ENCODE data around the gene ACTR3. TPM values are rescaled to one million over a fixed set of nuclear protein-coding genes. Genes with fewer than 3 reads are reported as not detected.

ACTR3 gene
- total RNA-seq, 1 donor from 2014 or later = 495 TPM

DNA sequence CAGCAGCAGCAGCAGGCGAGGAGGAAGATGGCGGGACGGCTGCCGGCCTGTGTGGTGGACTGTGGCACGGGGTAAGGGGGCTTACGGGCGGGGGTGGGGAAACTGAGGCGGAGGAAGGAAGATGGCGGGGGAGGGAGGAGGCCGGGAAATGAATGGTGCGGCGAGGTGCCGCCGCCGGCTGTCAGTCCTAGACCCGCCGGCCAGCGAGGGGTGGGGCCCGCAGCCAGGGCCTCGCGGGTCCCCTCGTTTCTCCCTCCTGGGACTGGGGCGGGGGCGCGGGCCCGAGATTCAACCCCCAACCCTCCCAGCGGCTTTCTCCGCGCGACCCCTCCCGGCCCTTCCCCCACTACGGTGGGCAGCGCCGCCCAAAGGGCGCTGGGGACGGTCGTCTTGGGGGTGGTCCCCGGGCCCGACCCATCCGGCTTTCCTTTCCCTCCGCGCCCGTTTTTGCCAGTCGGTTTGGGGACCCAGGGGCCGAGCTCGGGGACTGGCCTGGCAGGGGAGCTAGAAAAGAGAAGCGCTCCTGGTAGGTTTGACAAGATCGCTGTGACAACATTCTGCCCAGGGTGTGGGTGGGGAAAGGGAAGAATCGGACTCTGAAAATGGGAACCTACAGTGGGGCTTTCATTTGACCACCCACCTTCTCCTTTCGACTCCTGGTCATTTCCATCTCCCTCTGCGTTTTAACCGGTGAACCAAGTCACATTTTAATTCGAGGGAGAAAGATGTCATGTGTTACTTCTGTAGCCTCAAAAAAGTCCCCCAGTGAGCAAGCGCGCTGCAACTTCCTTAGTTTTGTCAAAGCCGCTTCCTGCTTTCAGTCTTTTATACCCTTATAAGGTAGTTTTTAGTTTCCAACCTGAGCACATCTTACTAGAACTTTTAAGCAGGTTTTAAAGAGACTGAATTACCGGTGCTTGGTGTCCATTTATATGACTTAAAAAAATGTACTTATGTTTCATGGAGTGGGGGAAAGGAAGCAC is 655 bp downstream of the ACTR3 start:
- H3K27ac Mint-ChIP-seq (ENCODE audit: unreplicated experiment) = peak overlapping the region; percentile 88
- peaks cover 37% of the 10 kb centered on the region for H4K20me1 ChIP-seq (ENCODE audit: insufficient read depth, low read length)
- peak overlapping the region; percentile 35 for H2AFZ ChIP-seq (ENCODE audit: low read depth, low read length)
- H3K4me3 Mint-ChIP-seq (ENCODE audit: unreplicated experiment) = peak overlapping the region; percentile 95
- DNase-seq (ENCODE audit: low read depth) (peak; percentile 73), FAIRE-seq (no peak)
- H3K36me3 Mint-ChIP-seq (ENCODE audit: low read depth, unreplicated experiment) = peaks cover 6% of the 10 kb centered on the region
- peak overlapping the region; percentile 86 for H3K4me2 ChIP-seq (ENCODE audit: low read length)
- TF ChIP-seq, protein P1, sequence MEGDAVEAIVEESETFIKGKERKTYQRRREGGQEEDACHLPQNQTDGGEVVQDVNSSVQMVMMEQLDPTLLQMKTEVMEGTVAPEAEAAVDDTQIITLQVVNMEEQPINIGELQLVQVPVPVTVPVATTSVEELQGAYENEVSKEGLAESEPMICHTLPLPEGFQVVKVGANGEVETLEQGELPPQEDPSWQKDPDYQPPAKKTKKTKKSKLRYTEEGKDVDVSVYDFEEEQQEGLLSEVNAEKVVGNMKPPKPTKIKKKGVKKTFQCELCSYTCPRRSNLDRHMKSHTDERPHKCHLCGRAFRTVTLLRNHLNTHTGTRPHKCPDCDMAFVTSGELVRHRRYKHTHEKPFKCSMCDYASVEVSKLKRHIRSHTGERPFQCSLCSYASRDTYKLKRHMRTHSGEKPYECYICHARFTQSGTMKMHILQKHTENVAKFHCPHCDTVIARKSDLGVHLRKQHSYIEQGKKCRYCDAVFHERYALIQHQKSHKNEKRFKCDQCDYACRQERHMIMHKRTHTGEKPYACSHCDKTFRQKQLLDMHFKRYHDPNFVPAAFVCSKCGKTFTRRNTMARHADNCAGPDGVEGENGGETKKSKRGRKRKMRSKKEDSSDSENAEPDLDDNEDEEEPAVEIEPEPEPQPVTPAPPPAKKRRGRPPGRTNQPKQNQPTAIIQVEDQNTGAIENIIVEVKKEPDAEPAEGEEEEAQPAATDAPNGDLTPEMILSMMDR (IDR thresholded peaks at IDR 0.05; ENCODE audit: insufficient read depth, low read depth, low read length) = no peak
- no peak for TF ChIP-seq EZH2 (IDR thresholded peaks at IDR 0.05; ENCODE audit: insufficient read depth, low read length)
- H3K4me3 ChIP-seq (ENCODE audit: insufficient read depth, low read depth, low read length) = peak overlapping the region; percentile 91
- no peaks in the 10 kb centered on the region for H3K9me3 Mint-ChIP-seq (ENCODE audit: unreplicated experiment)
- peaks cover 76% of the 10 kb centered on the region for H3K79me2 ChIP-seq (ENCODE audit: insufficient read depth, low read length)
- H3K27ac ChIP-seq (ENCODE audit: low read depth, low read length) = peak overlapping the region; percentile 85
- H3K27me3 ChIP-seq (ENCODE audit: insufficient read depth, low read length) = no peaks in the 10 kb centered on the region
- no peaks in the 10 kb centered on the region for H3K9me3 ChIP-seq (ENCODE audit: insufficient read depth, low read depth, low read length)
- peak overlapping the region; percentile 94 for H3K9ac ChIP-seq (ENCODE audit: low read length)
- peaks cover 50% of the 10 kb centered on the region for H3K4me1 ChIP-seq (ENCODE audit: insufficient read depth, low read length)
- peaks cover 50% of the 10 kb centered on the region for H3K4me1 Mint-ChIP-seq (ENCODE audit: low read depth, unreplicated experiment)
- no peaks in the 10 kb centered on the region for H3K36me3 ChIP-seq (ENCODE audit: insufficient read depth, low read length)
- no peaks in the 10 kb centered on the region for H3K27me3 Mint-ChIP-seq (ENCODE audit: low read depth, unreplicated experiment)

DNA sequence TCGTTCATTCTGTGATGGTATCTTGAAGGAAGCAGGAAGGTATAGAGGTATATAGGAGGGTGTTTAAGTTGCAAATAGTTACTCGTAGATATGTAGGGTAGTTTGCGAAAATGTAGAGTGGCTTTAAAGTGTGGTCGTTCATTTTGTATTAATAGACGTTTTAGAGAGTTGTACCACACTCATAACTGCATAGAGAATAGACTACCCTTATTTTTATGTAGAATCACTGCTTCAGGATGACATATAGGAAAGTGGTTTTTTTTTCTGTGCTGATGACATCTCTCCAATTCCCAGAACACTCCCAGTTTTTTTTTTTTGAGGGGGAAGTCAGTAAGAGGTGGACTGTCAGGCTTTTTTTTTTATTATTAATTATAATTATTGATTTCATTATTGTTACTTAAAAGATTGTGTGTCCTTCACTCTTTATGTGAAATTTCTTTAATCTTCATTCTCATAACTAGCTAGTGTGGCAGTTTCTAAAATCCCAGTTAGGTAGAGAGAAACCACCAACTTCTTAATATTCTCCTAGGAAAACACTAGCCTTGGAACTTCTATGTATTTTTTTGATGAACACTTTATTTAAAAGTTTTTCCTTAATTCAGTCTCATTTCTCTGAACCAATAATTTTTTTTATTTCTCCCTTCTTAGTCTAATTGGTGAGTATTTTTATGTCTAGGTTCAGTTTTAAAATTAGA is 1.5 kb downstream of the ACTR3 start:
- Histone ChIP-seq H3K4me1 (ENCODE audit: insufficient read depth, low read length) (peaks cover 51% of the 10 kb centered on the region), H3K27me3 (ENCODE audit: insufficient read depth, low read length) (no peaks in the 10 kb centered on the region), H3K9me3 (ENCODE audit: insufficient read depth, low read depth, low read length) (no peaks in the 10 kb centered on the region), H3K4me2 (ENCODE audit: low read length) (peak overlapping the region; percentile 86), H4K20me1 (ENCODE audit: insufficient read depth, low read length) (peaks cover 46% of the 10 kb centered on the region), H3K36me3 (ENCODE audit: insufficient read depth, low read length) (no peaks in the 10 kb centered on the region), H3K4me3 (ENCODE audit: insufficient read depth, low read depth, low read length) (peak overlapping the region; percentile 91), H3K9ac (ENCODE audit: low read length) (peak overlapping the region; percentile 94), H2AFZ (ENCODE audit: low read depth, low read length) (no peak overlapping the region), H3K27ac (ENCODE audit: low read depth, low read length) (peak overlapping the region; percentile 85), H3K79me2 (ENCODE audit: insufficient read depth, low read length) (peaks cover 83% of the 10 kb centered on the region)
- no peaks in the 10 kb centered on the region for H3K27me3 Mint-ChIP-seq (ENCODE audit: low read depth, unreplicated experiment)
- H3K9me3 Mint-ChIP-seq (ENCODE audit: unreplicated experiment) = no peaks in the 10 kb centered on the region
- FAIRE-seq (no peak), DNase-seq (ENCODE audit: low read depth) (no peak)
- H3K27ac Mint-ChIP-seq (ENCODE audit: unreplicated experiment) = peak overlapping the region; percentile 88
- TF ChIP-seq EZH2 (IDR thresholded peaks at IDR 0.05; ENCODE audit: insufficient read depth, low read length) = no peak
- TF ChIP-seq, protein P1 (IDR thresholded peaks at IDR 0.05; ENCODE audit: insufficient read depth, low read depth, low read length) = no peak
- peak overlapping the region; percentile 92 for H3K4me3 Mint-ChIP-seq (ENCODE audit: unreplicated experiment)
- H3K4me1 Mint-ChIP-seq (ENCODE audit: low read depth, unreplicated experiment) = peaks cover 55% of the 10 kb centered on the region
- H3K36me3 Mint-ChIP-seq (ENCODE audit: low read depth, unreplicated experiment) = peaks cover 6% of the 10 kb centered on the region
